Adipose tissue (tissue), 3 donors: ENCODE measurements around the gene NUDT5. TPM values are rescaled to one million over a fixed set of nuclear protein-coding genes. Genes with fewer than 3 reads are reported as not detected.
A peak's percentile ranks its signal among the peaks of the same experiment; 100 is the strongest.

Experiments used
- H3K27ac ChIP-seq: one replicate; pipeline ENCODE4 v1.5.1; 2013; ENCODE audit warnings: low read depth, low read length
- WGBS, 3 donors: extraction: QIAGEN DNeasy Blood & Tissue Kit; methylation state at CpG; one replicate each; pipeline ENCODE4 v1.1.7; 2013; 5-methylcytosine and 5-hydroxymethylcytosine counted together
- polyA plus RNA-seq, 3 donors: library from polyadenylated mRNA; stranded (reverse); fragments of 200-250 nt; gene quantifications; one replicate each; pipeline ENCODE4 v1.2.3, GENCODE V29; 2013
- donor health status: healthy with polysubstance abuse.
- donor health status: Bipolar disorder and iron deficiency.
- donor health status: healthy.

Gene NUDT5
- polyA plus RNA-seq, 3 donors: 17.8 to 60.3 (median 50.2) TPM

DNA sequence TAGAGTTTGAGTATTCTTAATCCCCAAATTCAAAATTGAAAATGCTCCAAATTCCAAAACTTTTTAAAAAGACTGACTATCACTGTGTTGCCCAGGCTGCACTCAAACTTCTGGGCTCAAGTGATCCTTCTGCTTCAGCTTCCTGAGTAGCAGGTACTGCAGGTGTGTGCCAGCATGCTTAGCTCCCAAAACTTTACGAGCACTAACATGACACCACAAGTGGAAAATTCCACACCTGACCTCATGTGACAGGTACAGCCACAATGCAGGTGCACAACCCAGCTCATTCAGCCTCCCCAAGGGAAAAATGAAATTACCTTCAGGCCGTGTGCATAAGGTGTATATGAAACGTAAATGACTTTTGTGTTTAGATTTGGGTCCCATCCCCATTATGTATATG, 16.8 kb upstream of the NUDT5 start:
- no peak overlapping the region for H3K27ac ChIP-seq
- WGBS, 3 donors: 80 to 95% (median 92%) methylated on average over 3 of the region's 3 CpGs

DNA sequence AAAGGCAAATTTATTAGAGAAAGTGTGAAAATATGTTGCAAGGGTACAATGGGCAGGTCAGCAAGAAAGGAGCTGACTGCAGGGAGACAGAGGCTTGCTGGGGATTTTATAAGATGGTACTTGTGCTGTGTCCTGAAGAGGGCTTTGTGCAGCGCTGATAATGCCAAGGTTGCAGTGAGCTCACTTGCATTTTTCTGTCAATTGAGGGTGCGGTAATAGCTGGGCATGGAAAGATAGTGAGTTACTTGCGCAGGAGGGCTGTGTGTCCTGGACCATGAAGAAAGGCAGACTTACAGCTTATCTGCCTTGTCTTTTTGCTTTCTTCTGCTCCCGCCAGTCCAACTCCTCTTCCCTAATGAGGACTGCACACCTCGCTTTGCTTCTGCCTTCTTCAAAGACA, 12.8 kb upstream of the NUDT5 start:
- WGBS, 3 donors: 93 to 98% (median 97%) methylated on average over 5 of the region's 5 CpGs
- H3K27ac ChIP-seq: no peak overlapping the region

DNA sequence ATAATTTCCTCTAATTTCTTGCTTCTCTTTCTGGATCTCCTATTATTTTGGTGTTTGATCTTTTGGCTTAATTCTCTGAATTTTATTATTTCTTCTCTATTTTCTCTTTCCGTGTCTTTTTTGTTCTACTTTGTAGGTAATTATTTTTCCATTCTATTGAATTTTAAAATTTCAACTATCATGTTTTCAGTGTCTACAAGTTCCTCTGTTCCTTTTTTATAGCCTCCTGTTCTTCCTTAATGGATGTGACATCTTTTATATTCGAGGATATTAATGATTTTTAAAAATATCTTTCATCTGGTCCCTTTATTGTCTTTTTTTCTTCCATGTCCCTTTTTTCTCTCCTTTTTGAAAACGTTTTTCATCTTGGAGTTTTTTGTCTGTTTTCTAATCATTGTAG, 11.4 kb upstream of the NUDT5 start:
- no peak overlapping the region for H3K27ac ChIP-seq
- 80 to 87% (median 84%) methylated on average over 3 of the region's 3 CpGs for WGBS, 3 donors

DNA sequence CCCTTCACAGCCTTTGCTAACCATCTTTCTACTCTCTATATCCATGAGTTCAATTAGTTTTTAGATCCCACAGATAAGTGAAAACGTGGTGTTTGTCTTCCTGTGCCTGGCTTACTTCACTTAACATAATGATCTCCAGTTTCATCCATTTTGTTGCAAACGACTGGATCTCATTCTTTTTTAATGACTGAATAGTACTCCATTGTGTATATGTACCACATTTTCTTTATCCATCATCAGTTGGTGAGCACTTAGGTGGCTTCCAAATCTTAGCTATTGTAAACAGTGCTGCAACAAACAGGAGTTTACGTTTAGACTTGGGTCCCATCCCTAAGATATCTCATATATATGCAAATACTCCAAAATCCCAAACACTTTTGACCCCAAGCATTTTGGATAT, 9.4 kb upstream of the NUDT5 start:
- no peak overlapping the region for H3K27ac ChIP-seq
- WGBS, 3 donors: 87 to 90% (median 89%) methylated on average over 3 of the region's 3 CpGs

DNA sequence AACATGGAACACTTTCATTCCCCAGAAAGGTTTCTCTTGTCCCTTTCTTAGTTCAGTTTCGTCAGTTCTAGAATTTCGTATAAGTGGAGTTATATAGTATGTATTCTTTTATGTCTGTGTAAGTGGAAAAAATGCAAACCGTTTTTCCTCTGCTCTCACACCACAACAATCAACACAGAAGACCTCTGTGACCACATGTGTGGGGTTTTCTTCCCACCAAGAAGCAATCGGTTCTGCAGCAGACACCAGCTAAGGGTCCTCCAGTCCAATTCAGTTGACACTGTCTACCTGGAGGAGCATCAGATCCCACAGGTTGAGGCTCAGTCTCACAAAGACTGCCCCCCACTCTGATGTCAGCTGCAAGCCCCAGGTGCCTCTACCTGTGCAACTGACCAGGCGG, 6.5 kb upstream of the NUDT5 start:
- no peak overlapping the region for H3K27ac ChIP-seq
- WGBS, 3 donors: 84 to 87% (median 86%) methylated on average over 5 of the region's 5 CpGs

DNA sequence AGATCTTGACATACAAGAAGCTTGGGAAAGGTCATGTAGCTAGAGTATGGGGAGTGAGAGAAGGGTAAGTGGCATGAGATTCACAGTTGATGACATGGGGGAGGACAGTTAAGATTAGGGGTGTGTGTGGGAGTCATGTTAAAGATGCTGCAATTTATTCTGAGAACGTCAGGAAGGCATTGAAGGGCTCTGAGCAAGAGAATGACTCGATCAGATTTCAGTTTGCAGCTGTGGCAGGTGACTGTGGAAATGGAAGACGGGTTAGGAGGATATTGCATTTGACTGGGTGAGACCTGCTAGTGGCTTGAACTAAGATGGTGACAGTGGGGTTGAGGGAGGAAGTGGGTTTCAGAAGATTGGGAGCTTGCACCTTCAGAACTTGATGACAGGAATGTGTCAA, 5.9 kb upstream of the NUDT5 start:
- 44 to 84% (median 70%) methylated on average over 3 of the region's 3 CpGs for WGBS, 3 donors

DNA sequence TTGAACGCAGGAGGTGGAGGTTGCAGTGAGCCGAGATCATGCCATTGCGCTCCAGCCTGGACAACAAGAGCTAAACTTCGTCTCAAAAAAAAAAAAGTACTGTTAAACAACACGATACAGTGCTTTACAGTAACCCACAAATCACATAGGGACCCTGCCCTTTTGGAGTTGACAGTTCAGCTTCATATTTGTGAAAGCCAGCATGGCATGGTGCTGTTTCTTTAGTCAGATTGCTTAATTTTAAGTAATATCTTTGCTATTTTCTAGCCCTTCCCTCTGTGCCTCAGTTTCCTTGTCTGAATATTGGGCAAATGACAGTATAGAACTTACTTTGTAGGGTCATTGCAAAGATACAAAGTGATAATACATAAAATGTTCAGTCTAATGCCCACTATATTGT, 5.2 kb upstream of the NUDT5 start:
- 95 to 98% (median 98%) methylated on average over 5 of the region's 5 CpGs for WGBS, 3 donors
- no peak overlapping the region for H3K27ac ChIP-seq

More for the DNA sequence above, 5.9 kb upstream of the NUDT5 start:
- H3K27ac ChIP-seq: no peak overlapping the region

DNA sequence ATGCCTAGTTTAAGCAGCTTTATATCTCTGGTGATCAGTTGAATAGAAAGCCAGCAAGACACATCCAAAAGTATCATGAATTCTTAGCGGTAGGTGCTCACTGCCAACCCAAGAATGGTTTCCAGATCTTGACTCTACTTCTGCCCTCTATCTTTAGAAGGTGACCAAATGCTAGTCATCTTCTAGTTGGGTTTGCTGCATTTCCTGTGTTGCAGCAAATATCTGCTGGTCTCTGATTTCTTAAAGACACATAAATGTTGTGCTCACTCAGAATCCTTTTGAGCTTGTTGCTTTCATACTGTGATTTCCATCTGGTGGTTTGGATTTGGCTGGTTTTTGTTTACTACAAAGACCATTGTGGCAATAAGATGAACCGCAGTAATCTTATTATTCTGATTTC, 2.5 kb upstream of the NUDT5 start:
- no peak overlapping the region for H3K27ac ChIP-seq
- WGBS, 3 donors: 86 to 88% (median 87%) methylated on average over 2 of the region's 2 CpGs

DNA sequence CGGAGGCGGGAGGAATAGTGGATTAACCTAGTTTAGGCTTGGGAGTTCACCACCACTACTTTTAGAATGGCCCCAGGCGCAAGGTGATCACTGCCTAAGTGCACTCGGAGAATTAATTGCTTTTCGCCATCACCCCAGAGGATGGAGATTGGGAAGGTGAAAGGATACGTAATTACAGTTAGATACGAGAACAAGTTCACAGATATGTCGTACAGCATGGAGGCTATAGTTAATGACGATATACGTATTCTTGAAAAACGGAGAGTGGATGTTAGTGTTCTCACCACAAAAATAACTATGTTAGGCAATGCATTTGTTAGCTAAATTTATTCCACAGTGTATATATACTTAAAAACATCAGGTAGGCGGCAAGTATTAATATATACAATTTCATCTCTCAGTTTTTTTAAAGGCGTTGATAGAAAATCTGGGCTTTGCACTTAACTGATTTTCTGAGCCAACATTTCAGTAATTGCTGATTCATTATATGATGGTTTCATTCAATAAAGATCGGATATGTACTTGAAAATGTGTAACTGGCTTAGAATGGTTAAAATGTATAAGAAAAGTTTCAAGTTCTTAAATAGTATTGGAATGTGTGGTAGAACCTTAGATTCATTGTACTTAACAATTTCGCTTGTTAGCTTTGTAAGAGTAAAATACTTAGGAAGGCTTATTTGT, 980 bp upstream of the NUDT5 start:
- 8 to 10% (median 8%) methylated on average over 15 of the region's 15 CpGs for WGBS, 3 donors
- H3K27ac ChIP-seq: peak overlapping the region; percentile 51

DNA sequence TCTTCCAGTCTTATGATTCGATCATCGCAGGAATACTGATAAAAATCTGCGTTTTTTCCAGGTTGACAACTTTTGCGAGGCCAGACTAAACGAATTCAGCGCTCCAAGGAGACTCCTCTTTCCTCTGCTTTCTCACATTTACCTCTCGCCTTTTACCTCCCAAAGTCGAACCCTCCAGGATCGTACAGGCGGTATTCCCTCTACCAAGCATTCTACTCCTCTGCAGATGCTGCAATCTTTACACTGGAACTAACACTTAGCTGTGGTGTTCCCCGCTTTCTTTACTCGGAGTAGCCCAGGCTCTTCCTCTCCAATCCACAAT, 449 bp downstream of the NUDT5 start:
- peak overlapping the region; percentile 51 for H3K27ac ChIP-seq
- 0% methylated on average over 12 of the region's 12 CpGs for WGBS, 3 donors

DNA sequence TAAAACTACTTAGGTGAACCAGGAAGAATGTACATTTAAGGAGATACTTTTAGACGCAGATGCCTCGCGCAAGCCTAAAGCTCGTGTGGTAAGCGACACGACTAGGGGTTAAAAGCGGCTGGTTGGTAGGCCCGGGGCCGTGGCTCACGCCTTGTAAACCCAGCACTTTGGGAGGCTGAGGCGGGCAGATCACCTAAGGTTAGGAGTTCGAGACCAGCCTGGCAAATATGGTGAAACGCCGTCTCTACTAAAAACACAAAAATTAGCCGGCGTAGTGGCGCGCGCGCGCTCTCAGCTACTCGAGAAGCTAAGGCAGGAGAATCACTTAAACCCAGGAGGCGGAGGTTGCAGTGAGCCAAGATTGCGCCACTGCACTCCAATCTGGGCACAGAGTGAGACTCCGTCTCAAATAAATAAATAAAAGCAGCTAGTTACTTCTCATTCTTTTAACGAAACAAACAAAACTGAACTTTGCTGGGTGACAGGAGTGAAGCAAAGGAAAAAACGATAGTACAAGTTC, 879 bp downstream of the NUDT5 start:
- no peak overlapping the region for H3K27ac ChIP-seq
- 2 to 9% (median 6%) methylated on average over 27 of the region's 27 CpGs for WGBS, 3 donors

DNA sequence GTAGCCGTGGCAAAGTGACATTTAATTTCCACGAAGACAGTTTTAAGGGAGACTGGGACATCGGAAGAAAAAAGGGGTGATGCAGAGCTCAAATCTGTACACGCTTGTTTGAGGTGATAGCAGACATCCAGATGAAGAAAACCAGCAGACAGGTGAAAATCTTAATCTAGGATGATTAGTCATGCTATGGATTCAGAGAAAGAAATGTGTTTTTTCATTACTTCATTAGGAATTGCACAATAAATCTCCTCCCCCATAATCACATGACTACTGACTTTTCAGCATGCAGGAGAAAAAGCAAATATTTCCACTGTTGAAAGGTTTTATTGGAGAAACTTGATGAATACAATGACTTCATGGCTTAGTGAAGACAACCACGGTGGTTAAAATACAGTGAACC, 2.5 kb downstream of the NUDT5 start:
- 77 to 83% (median 81%) methylated on average over 5 of the region's 5 CpGs for WGBS, 3 donors
- no peak overlapping the region for H3K27ac ChIP-seq

DNA sequence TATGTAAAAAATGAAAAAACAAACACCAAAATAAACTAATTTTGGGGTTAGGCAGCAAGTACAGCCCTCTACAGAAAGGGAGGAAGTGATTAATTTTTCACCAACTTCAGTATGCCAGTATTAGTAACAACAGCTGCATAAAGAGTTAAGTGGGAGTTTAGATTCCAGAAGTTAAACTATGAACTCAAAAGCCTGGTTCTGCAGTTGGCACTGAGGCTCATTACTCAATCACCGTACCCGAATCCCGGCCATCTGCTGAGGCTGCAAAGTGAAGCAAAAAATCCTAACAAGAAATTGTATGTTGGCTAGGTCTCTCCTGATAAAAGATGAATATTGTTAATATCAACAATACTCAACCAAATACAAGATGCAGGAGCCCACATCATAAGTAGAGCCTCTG, 4.0 kb downstream of the NUDT5 start:
- WGBS, 3 donors: 26 to 46% (median 44%) methylated on average over 3 of the region's 3 CpGs
- H3K27ac ChIP-seq: no peak overlapping the region

DNA sequence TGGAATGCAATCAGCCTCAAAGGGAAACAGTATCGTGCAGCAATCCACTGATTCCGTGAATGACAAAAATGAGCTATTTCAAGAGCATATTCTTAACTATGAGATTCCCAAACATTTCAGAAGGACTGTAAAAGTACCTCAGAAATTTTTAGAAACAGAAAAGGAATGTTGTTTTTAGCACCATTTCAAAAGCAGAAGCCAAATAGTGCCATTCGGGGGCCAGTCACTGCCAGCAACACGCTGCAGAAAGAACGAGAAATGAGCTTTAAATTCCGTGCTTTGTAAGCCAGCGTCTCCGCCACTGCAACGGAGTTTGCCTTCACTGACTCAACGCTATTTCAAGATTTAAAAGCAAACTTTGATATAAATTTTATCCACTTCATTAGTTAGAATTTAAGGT, 6.3 kb downstream of the NUDT5 start:
- 93 to 98% (median 94%) methylated on average over 10 of the region's 10 CpGs for WGBS, 3 donors
- H3K27ac ChIP-seq: no peak overlapping the region

DNA sequence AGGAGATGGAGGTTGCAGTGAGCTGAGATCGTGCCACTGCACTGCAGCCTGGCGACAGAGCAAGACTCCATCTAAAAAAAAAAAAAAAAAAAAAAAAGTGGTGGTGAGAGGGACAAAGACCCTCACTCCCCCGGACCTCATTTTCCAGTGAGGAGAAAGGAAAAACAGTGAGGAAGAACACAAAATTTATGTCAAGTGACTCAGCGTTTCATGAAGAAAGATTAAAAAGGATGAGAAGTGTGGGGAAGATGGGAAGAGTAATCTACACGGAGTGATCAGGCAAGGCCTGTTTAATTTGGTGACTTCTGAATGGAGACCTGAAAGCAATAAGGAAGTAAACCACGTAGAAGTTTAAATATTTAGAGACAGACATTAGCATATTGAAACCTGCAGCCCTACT, 7.0 kb downstream of the NUDT5 start:
- H3K27ac ChIP-seq: no peak overlapping the region
- 77 to 84% (median 81%) methylated on average over 6 of the region's 6 CpGs for WGBS, 3 donors

DNA sequence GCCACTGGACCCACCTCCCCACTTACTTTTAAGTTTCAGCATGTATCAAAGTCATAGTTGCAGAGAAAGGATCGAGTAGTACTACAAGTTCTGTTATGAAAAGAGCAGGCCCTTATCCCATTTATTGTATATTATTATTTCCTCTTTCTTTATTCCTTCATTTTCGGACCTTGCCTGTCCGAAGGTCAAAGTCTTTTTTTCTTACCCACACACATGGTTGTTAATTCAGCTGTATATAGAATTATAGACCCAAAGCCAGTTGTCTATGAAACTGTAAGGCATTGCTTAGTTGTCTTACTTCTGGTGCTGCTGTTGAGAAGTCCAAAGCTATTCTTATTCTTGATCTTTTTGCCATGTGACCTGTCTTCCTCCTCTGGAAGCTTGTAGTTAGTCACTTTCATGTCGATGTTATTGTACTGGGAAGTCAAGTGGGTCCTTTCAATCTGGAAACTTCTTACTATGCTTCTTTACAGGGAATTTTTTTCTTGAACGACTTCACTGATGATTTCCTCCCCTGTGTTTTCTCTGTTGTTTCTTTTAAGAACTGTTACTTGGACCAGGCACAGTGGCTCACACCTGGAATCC, 8.3 kb downstream of the NUDT5 start:
- H3K27ac ChIP-seq: no peak overlapping the region
- 80 to 85% (median 81%) methylated on average over 5 of the region's 5 CpGs for WGBS, 3 donors

DNA sequence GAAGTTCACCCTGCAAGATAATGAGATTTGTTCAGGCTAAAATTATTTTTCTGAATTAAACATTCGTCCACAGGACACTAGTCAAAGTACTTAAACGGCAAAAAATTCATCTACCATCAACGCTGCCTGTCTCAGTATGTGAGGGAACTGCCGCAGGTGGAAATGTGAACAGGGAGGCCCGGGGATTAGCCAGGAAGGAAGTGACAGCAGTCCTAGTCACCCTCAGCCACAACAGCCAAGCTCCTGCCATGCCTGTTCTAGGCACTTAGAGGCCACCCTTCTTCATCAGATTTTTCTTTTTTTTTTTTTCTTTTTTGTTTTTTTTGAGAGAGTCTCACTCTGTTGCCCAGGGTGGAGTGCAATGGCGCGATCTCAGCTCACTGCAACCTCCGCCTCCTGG, 9.4 kb downstream of the NUDT5 start:
- H3K27ac ChIP-seq: no peak overlapping the region
- WGBS, 3 donors: 61 to 92% (median 72%) methylated on average over 8 of the region's 8 CpGs

DNA sequence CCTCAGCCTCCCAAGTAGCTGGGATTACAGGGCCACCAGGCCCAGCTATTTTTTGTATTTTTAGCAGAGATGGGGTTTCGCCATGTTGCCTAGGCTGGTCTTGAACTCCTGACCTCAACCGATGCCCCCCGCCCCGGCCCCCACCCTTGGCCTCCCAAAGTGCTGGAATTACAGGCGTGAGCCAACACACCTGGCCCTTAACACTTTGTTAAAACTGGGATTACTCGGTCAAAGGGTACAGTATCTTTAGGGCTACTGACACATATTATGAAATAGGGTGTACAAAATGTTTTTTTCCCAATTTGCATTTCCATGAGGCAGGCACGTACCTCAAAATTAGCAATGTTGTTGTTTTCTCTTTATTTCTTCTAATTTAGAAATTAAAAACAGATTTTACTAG, 11.5 kb downstream of the NUDT5 start:
- 86 to 95% (median 90%) methylated on average over 7 of the region's 7 CpGs for WGBS, 3 donors
- H3K27ac ChIP-seq: no peak overlapping the region

DNA sequence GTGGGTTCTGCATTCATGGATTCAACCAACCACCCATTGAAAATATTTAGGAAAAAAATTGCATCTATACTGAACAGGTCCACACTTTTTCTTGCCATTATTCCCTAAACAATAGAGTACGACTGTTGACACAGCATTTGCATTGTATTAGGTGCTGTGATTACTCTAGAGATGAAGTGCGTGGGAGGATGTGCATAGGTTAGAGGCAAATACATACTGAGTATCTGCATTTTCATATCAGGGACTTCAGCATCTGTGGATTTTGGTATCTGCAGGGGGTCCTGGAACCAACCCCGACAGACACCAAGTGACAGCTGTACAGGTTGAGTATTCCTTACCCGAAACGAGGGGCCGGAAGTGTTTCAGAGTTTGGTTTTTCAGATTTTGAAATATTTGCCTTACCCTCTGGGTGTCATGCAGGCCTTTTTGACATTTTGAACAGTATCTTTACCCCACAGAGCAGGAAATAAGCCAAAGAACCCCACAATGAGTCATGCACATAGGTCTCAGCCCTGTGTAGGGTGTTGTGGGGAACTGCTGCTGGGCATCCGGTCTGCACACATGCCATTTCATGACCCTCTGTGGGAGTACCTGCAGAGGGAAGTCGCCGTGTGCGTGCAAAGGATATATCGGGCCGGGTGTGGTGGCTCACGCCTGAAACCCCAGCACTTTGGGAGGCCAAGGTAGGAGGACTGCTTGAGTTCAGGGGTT, 14.5 kb downstream of the NUDT5 start:
- WGBS, 3 donors: 60 to 90% (median 72%) methylated on average over 13 of the region's 13 CpGs
- no peak overlapping the region for H3K27ac ChIP-seq
